ENCODE results near the gene NAXE.

The NAXE gene

GRCh38 chr1:156595016-156595415 is 3.4 kb downstream of the NAXE start:
- Histone ChIP-seq H3K4me1 (ENCODE audit: insufficient read depth, low read length) (peaks cover 38% of the 10 kb centered on the region), H3K36me3 (ENCODE audit: insufficient read depth, low read length) (peaks cover 71% of the 10 kb centered on the region), H3K79me2 (ENCODE audit: insufficient read depth, low read length) (peaks cover 44% of the 10 kb centered on the region)

GRCh38 chr1:156596426-156596825 is 4.8 kb downstream of the NAXE start:
- Histone ChIP-seq H3K27me3 (ENCODE audit: insufficient read depth, low read length, poor library complexity) (no peaks in the 10 kb centered on the region), H3K27ac (ENCODE audit: low read length) (no peak overlapping the region), H3K9ac (ENCODE audit: low read depth, low read length) (no peak overlapping the region), H3K79me2 (ENCODE audit: insufficient read depth, low read length) (peaks cover 56% of the 10 kb centered on the region), H3K4me2 (ENCODE audit: insufficient read depth, low read length) (no peak overlapping the region), H3K36me3 (ENCODE audit: insufficient read depth, low read length) (peaks cover 71% of the 10 kb centered on the region), H3K4me3 (ENCODE audit: low read depth in 1 of 2, low read length in 2 of 2) (no peak overlapping the region), H3K4me1 (ENCODE audit: insufficient read depth, low read length) (peaks cover 33% of the 10 kb centered on the region), H2AFZ (ENCODE audit: low read depth, low read length) (no peak overlapping the region), H3K9me3 (ENCODE audit: insufficient read depth, low read length, severe bottlenecking) (no peaks in the 10 kb centered on the region), H4K20me1 (ENCODE audit: insufficient read depth, low read length) (peaks cover 13% of the 10 kb centered on the region; the same call in 1 of the 2 replicates)
- ATAC-seq (ENCODE audit: insufficient read depth, low read depth), result no peak
- TF ChIP-seq EZH2 (IDR thresholded peaks at IDR 0.05; ENCODE audit: borderline replicate concordance, low read depth, low read length, severe bottlenecking), result no peak
- TF ChIP-seq CTCF (IDR thresholded peaks at IDR 0.05; ENCODE audit: borderline replicate concordance, extremely low read depth, low read length, poor library complexity, severe bottlenecking), result no peak
- DNase-seq, result no peak

More at GRCh38 chr1:156595016-156595415, 3.4 kb downstream of the NAXE start:
- Histone ChIP-seq H2AFZ (ENCODE audit: low read depth, low read length) (no peak overlapping the region), H3K9ac (ENCODE audit: low read depth, low read length) (no peak overlapping the region), H3K4me3 (ENCODE audit: low read depth in 1 of 2, low read length in 2 of 2) (no peak overlapping the region), H3K4me2 (ENCODE audit: insufficient read depth, low read length) (no peak overlapping the region), H3K27ac (ENCODE audit: low read length) (no peak overlapping the region; the same call in 1 of the 2 replicates), H3K9me3 (ENCODE audit: insufficient read depth, low read length, severe bottlenecking) (no peaks in the 10 kb centered on the region), H4K20me1 (ENCODE audit: insufficient read depth, low read length) (peaks cover 13% of the 10 kb centered on the region; the same call in 1 of the 2 replicates), H3K27me3 (ENCODE audit: insufficient read depth, low read length, poor library complexity) (no peaks in the 10 kb centered on the region)
- TF ChIP-seq CTCF (IDR thresholded peaks at IDR 0.05; ENCODE audit: borderline replicate concordance, extremely low read depth, low read length, poor library complexity, severe bottlenecking), result no peak
- TF ChIP-seq EZH2 (IDR thresholded peaks at IDR 0.05; ENCODE audit: borderline replicate concordance, low read depth, low read length, severe bottlenecking), result no peak
- ATAC-seq (ENCODE audit: insufficient read depth, low read depth) (no peak), DNase-seq (no peak)

- Histone ChIP-seq H2AFZ (ENCODE audit: low read depth, low read length) (no peak overlapping the region), H3K79me2 (ENCODE audit: insufficient read depth, low read length) (peaks cover 50% of the 10 kb centered on the region), H3K27ac (ENCODE audit: low read length) (no peak overlapping the region), H3K9ac (ENCODE audit: low read depth, low read length) (no peak overlapping the region), H3K4me1 (ENCODE audit: insufficient read depth, low read length) (peaks cover 34% of the 10 kb centered on the region), H3K27me3 (ENCODE audit: insufficient read depth, low read length, poor library complexity) (no peaks in the 10 kb centered on the region), H4K20me1 (ENCODE audit: insufficient read depth, low read length) (peaks cover 7% of the 10 kb centered on the region; the same call in 1 of the 2 replicates), H3K4me3 (ENCODE audit: low read depth in 1 of 2, low read length in 2 of 2) (no peak overlapping the region), H3K36me3 (ENCODE audit: insufficient read depth, low read length) (peaks cover 64% of the 10 kb centered on the region), H3K4me2 (ENCODE audit: insufficient read depth, low read length) (no peak overlapping the region), H3K9me3 (ENCODE audit: insufficient read depth, low read length, severe bottlenecking) (no peaks in the 10 kb centered on the region)
- DNase-seq (no peak), ATAC-seq (ENCODE audit: insufficient read depth, low read depth) (no peak)
- TF ChIP-seq CTCF (IDR thresholded peaks at IDR 0.05; ENCODE audit: borderline replicate concordance, extremely low read depth, low read length, poor library complexity, severe bottlenecking) (no peak), EZH2 (IDR thresholded peaks at IDR 0.05; ENCODE audit: borderline replicate concordance, low read depth, low read length, severe bottlenecking) (no peak)
Observed at GRCh38 chr1:156598125-156598524, 6.5 kb downstream of the NAXE start.
